HG03095 (cell line): ENCODE results near the gene TPRN.

Experiments used
- ATAC-seq: cut with Tn5 transposase; IDR thresholded peaks from one replicate; pipeline ENCODE4 v1.9.1; 2021; ENCODE audit warnings: moderate library complexity; ENCODE audit not compliant: unreplicated experiment

The TPRN gene

GRCh38 chr9:137236936-137237421, 36.4 kb upstream of the TPRN start:
- no peak for ATAC-seq

- peak; percentile 20 for ATAC-seq
These were observed 35.8 kb upstream of the TPRN start for GRCh38 chr9:137236238-137236935.

GRCh38 chr9:137235424-137236237, 35.1 kb upstream of the TPRN start:
- no peak for ATAC-seq

GRCh38 chr9:137234758-137235423, 34.4 kb upstream of the TPRN start:
- ATAC-seq: no peak

GRCh38 chr9:137234055-137234697, 33.6 kb upstream of the TPRN start:
- no peak for ATAC-seq

- no peak for ATAC-seq
These were observed 32.8 kb upstream of the TPRN start for GRCh38 chr9:137233143-137233980.

DNA sequence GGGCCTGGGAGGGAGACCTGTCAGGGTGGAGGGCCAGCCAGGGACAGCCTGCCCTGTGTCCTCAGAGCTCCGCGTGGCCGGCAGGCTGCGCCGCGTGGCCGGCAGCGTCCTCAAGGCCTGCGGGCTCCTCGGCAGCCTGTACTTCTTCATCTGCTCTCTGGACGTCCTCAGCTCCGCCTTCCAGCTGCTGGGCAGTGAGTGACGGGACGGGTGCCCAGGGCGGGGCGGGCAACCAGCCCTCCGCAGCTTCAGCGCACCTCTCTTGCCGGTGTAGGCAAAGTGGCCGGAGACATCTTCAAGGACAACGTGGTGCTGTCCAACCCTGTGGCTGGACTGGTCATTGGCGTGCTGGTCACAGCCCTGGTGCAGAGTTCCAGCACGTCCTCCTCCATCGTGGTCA, 32.0 kb upstream of the TPRN start:
- ATAC-seq: no peak

DNA sequence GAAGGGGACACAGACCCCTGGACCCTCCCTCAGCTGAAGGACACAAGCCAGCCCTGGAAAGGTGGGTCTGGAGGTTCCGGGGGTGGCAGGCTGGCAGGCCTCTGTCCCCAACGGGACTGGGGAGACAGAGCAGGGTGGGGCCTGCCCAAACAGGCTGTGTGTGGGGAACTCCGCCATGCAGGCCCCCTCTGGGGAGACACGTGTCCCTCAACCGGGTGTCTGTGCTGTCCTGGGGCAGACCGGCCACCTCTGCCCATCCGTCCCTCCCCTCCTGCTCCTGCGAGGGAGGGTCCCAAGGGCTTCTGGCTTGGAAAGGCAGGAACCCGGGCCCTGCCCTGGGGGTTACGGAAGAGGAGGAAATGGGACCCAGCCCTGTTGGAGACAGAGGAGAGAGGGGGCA, 31.6 kb upstream of the TPRN start:
- no peak for ATAC-seq

DNA sequence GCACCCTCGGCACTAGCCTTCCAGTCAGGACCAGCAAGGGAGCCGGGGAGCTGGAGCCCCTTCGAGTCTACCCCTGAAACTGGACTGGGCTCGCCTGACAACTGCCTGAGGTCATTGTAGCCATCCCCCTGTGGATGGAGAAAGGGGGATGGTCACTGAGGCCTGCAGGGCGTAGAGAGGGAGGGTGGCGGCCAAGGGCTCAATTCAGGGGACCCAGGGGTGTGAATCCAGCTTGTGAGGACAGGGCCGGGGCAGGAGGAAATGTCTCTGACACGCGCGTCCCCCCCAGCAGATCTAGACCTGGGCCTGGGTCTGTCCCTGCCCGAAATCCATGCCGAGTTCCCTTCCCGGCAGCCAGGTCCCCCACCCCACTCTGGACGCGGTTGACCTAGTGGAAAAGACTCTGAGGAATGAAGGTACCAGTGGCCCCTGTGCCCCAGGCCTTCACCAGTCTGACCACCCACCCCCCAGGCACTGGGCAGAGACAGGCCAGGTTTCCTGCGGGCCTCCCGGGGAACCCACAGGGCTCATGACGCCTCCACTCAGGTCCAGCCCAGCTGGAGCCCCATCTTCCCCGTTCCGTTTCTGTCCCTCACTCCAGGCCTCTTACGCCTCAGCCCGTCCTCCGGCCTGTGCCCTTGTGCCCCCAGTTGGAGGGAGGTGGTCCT, 31.0 kb upstream of the TPRN start:
- ATAC-seq: no peak

DNA sequence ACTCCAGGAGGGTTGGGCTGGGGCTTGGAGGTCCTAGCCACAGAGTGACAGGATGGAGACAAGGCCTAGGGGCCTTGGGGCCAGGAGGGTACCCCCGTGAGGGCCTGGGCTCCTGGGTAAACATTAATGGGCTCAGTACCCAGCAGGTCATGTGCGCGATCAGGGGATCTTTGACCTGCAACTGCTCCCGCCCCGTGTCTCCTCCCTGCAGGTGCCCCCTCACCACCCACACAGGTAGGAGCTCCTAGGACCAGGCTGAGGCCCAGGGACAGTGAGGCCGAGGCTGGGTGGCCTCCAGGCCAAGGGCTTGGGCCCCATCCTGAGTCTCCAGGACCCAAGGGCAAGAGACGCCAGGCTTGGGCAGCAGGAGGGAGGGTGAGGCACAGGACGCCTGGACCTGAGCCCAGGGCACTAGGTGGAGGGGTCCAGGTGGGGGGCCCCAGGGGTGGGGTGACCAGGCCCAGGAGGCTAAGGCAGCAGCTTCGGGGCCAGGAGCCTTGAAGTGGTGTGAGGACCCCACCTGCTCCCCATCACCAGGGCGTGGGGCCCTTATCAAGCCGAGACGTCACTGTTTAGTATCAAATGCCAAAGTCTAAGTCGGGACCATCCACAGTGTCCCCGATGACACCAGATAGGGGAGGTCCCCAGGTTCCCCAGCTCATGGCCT, 30.3 kb upstream of the TPRN start, which contains the start of gene SLC34A3:
Gene SLC34A3, plus strand, starts transcription at position 197 of the 667 bp plus-strand sequence. CDS start 802 bp downstream, outside the sequence.
- ATAC-seq: no peak

DNA sequence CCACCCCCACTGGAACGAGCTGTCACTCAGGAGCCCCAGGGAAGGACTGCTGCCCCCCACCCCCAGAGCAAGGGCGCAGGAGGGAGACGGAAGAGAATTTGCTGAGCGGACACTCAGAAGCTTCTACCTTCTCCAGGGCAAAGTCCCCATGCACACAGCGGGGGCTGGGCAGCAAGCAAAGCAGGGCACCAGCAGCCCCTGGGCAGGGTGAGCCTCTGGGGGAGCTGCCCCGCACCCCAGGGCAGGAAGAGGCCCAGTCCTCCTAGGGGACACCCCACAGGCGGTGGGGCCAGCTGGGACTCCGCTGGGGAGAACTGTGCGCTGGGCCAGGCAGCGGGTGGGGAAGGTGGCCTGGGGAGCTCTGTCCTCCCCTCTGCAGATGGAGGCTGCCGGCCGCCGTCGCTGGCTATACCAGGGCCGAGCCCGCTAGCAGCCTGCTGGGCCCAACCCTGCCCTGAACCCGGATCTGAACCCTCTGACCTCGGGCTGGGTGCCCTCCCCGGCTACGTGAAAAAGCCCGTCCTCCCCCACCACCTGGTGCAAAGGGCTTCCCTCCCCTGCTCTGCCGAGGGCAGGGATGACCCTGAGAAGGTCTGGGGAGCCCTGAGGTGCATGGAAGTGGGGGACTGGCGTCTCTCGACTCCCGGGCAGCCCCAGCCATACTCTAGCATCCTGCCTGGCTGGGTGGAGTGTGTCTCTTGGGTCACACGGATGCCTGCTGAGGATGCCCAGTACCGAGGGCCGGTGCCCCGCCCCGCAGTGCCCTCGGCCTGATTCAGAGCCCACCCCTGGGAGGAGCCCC, 29.6 kb upstream of the TPRN start:
- ATAC-seq: no peak

GRCh38 chr9:137228968-137229896, 28.7 kb upstream of the TPRN start:
- no peak for ATAC-seq

DNA sequence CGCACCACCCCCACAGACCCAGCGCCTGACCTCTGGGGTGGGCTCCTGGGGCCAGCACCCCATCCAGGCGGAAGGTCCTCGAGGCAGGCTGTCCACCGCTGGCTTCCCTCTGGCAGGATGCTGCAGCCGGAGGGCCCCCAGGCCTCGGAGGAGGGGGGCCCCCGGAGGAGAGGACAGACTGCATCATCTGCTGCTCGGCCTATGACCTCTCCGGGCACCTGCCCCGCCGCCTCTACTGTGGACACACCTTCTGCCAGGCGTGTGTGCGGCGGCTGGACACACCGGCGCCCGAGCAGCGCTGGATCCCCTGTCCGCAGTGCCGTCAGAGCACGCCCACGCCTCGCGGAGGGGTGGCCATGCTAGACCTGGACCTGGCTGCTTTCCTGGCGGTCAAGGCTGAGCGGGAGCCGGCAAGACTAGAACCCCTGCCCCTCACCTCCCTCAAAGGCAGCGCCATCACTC, 28.0 kb upstream of the TPRN start:
- no peak for ATAC-seq

- no peak for ATAC-seq
These were observed 27.4 kb upstream of the TPRN start for GRCh38 chr9:137227853-137228505.

- ATAC-seq: no peak
These were observed 26.7 kb upstream of the TPRN start, which contains the start of gene RNF224 for GRCh38 chr9:137227054-137227852. TSS of gene RNF224 (plus strand) at chr9:137227502. CDS start at chr9:137228336, 834 bp downstream.
